Neural progenitor cell (in vitro differentiated cells): ENCODE results near the gene GLCE. TPM values are rescaled to one million over a fixed set of nuclear protein-coding genes. Genes with fewer than 3 reads are reported as not detected.

Source experiments
- DNase-seq: peaks from one replicate; pipeline ENCODE4 v3.0.0-alpha.2; 2016; ENCODE audit warnings: low spot score
- H2AFZ ChIP-seq: fragments of 200-600 bp; sonication (generic); replicated peaks from 2 replicates; pipeline ENCODE4 v1.6.1; 2016; ENCODE audit warnings: antibody characterized with exemption
- H3F3A ChIP-seq: fragments of 200-600 bp; sonication (generic); 2 replicates; pipeline ENCODE4 v1.6.1; 2016; ENCODE audit warnings: antibody characterized with exemption, low read depth
- H3K27ac ChIP-seq: fragments of 200-600 bp; sonication (generic); 2 replicates; pipeline ENCODE4 v1.5.1; 2016; ENCODE audit warnings: mild to moderate bottlenecking
- H3K27me3 ChIP-seq: fragments of 200-600 bp; sonication (generic); 2 replicates; pipeline ENCODE4 v1.6.1; 2016; ENCODE audit warnings: mild to moderate bottlenecking, moderate library complexity
- H3K36me3 ChIP-seq: fragments of 200-600 bp; sonication (generic); 2 replicates; pipeline ENCODE4 v1.5.1; 2016
- H3K4me1 ChIP-seq: fragments of 200-600 bp; sonication (generic); 2 replicates; pipeline ENCODE4 v1.6.1; 2016; ENCODE audit warnings: mixed run types
- H3K4me2 ChIP-seq: fragments of 200-600 bp; sonication (generic); 2 replicates; pipeline ENCODE4 v1.6.1; 2016
- H3K4me3 ChIP-seq: fragments of 200-600 bp; sonication (generic); 2 replicates; pipeline ENCODE4 v1.5.1; 2016
- H3K79me2 ChIP-seq: fragments of 200-600 bp; sonication (generic); 2 replicates; pipeline ENCODE4 v1.6.1; 2016; ENCODE audit warnings: low read depth
- H3K9ac ChIP-seq: fragments of 200-600 bp; sonication (generic); 2 replicates; pipeline ENCODE4 v1.6.1; 2016
- H3K9me3 ChIP-seq: fragments of 200-600 bp; sonication (generic); 2 replicates; pipeline ENCODE4 v1.5.1; 2016; ENCODE audit warnings: low read depth
- H4K20me1 ChIP-seq: fragments of 200-600 bp; sonication (generic); 2 replicates; pipeline ENCODE4 v1.6.1; 2016; ENCODE audit warnings: low read depth
- H3K27ac Mint-ChIP-seq: 3 replicates; pipeline ENCODE4 v1.8.0; 2021; ENCODE audit warnings: mixed read lengths
- H3K27me3 Mint-ChIP-seq: 2 replicates; pipeline ENCODE4 v1.8.0; 2022; ENCODE audit warnings: low read depth, mild to moderate bottlenecking, inconsistent platforms, moderate library complexity, mixed read lengths; ENCODE audit not compliant: insufficient read depth
- H3K36me3 Mint-ChIP-seq: 3 replicates; pipeline ENCODE4 v1.8.0; 2021; ENCODE audit warnings: mixed read lengths
- H3K4me1 Mint-ChIP-seq: 3 replicates; pipeline ENCODE4 v1.8.0; 2021; ENCODE audit warnings: mixed read lengths
- H3K4me3 Mint-ChIP-seq: 3 replicates; pipeline ENCODE4 v1.8.0; 2021; ENCODE audit warnings: mild to moderate bottlenecking, moderate library complexity, mixed read lengths
- H3K9me3 Mint-ChIP-seq: 3 replicates; pipeline ENCODE4 v1.8.0; 2020; ENCODE audit warnings: mixed read lengths
- CTCF ChIP-seq: fragments of 200-600 bp; sonication (generic); IDR thresholded peaks from 2 replicates; pipeline ENCODE4 v1.5.1; 2017; ENCODE audit warnings: antibody characterized with exemption, mild to moderate bottlenecking
- EZH2 ChIP-seq: fragments of 200-600 bp; sonication (generic); IDR thresholded peaks from 2 replicates; pipeline ENCODE4 v1.6.1; 2017; ENCODE audit warnings: antibody characterized with exemption, mild to moderate bottlenecking, moderate library complexity
- EZH2phosphoT487 ChIP-seq: fragments of 200-600 bp; sonication (generic); IDR thresholded peaks from 2 replicates; pipeline ENCODE4 v1.6.1; 2017; ENCODE audit warnings: antibody characterized with exemption
- total RNA-seq: library from RNA; depleted of rRNA; stranded (reverse); fragments of >200 nt; gene quantifications from 2 replicates; pipeline ENCODE4 v1.2.3, GENCODE V29; 2015; ENCODE audit warnings: low replicate concordance

Gene GLCE
- total RNA-seq, 1 donor from 2014 or later: 22.7 TPM

GRCh38 chr15:69145694-69146492, 14.5 kb upstream of the GLCE start:
- no peaks in the 10 kb centered on the region for H3K9me3 Mint-ChIP-seq
- Histone ChIP-seq H3K79me2 (no peaks in the 10 kb centered on the region), H3K27me3 (peaks cover 9% of the 10 kb centered on the region), H3K4me2 (no peak overlapping the region), H3K4me3 (no peak overlapping the region), H2AFZ (no peak overlapping the region), H3K4me1 (no peaks in the 10 kb centered on the region), H3K27ac (no peak overlapping the region), H4K20me1 (no peaks in the 10 kb centered on the region), H3K9ac (no peak overlapping the region), H3K9me3 (no peaks in the 10 kb centered on the region), H3K36me3 (no peaks in the 10 kb centered on the region), H3F3A (no peaks in the 10 kb centered on the region)
- H3K4me1 Mint-ChIP-seq: peaks cover 14% of the 10 kb centered on the region
- H3K27me3 Mint-ChIP-seq: peaks cover 8% of the 10 kb centered on the region
- TF ChIP-seq EZH2phosphoT487: no peak
- no peak for TF ChIP-seq EZH2
- TF ChIP-seq CTCF: no peak
- no peak overlapping the region for H3K4me3 Mint-ChIP-seq
- no peaks in the 10 kb centered on the region for H3K36me3 Mint-ChIP-seq
- no peak for DNase-seq
- peak overlapping the region; percentile 12 for H3K27ac Mint-ChIP-seq

GRCh38 chr15:69146724-69147435, 13.6 kb upstream of the GLCE start:
- no peak for DNase-seq
- no peak overlapping the region for H3K27ac Mint-ChIP-seq
- TF ChIP-seq CTCF: no peak
- Histone ChIP-seq H3K4me3 (no peak overlapping the region), H3K79me2 (no peaks in the 10 kb centered on the region), H3K9me3 (no peaks in the 10 kb centered on the region), H4K20me1 (no peaks in the 10 kb centered on the region), H3K27ac (no peak overlapping the region), H3F3A (no peaks in the 10 kb centered on the region), H3K27me3 (peaks cover 9% of the 10 kb centered on the region), H3K4me1 (no peaks in the 10 kb centered on the region), H3K9ac (no peak overlapping the region), H2AFZ (no peak overlapping the region), H3K36me3 (no peaks in the 10 kb centered on the region), H3K4me2 (no peak overlapping the region)
- H3K4me3 Mint-ChIP-seq: no peak overlapping the region
- no peaks in the 10 kb centered on the region for H3K36me3 Mint-ChIP-seq
- H3K27me3 Mint-ChIP-seq: peaks cover 11% of the 10 kb centered on the region
- no peaks in the 10 kb centered on the region for H3K9me3 Mint-ChIP-seq
- peaks cover 11% of the 10 kb centered on the region for H3K4me1 Mint-ChIP-seq

- peaks cover 11% of the 10 kb centered on the region for H3K4me1 Mint-ChIP-seq
- H3K27ac ChIP-seq: no peak overlapping the region
These were observed 12.0 kb upstream of the GLCE start for GRCh38 chr15:69148465-69148864.

More at GRCh38 chr15:69148465-69148864, 12.0 kb upstream of the GLCE start:
- no peak overlapping the region for H3K4me3 Mint-ChIP-seq
- TF ChIP-seq CTCF: no peak
- no peak for TF ChIP-seq EZH2
- no peak for TF ChIP-seq EZH2phosphoT487
- Histone ChIP-seq H3K9ac (no peak overlapping the region), H3K27me3 (peaks cover 9% of the 10 kb centered on the region), H3K9me3 (no peaks in the 10 kb centered on the region), H2AFZ (no peak overlapping the region), H4K20me1 (no peaks in the 10 kb centered on the region), H3K36me3 (no peaks in the 10 kb centered on the region), H3F3A (no peaks in the 10 kb centered on the region), H3K79me2 (no peaks in the 10 kb centered on the region), H3K4me1 (no peaks in the 10 kb centered on the region), H3K4me3 (no peak overlapping the region), H3K4me2 (no peak overlapping the region)
- DNase-seq: no peak
- no peak overlapping the region for H3K27ac Mint-ChIP-seq
- H3K9me3 Mint-ChIP-seq: no peaks in the 10 kb centered on the region
- no peaks in the 10 kb centered on the region for H3K36me3 Mint-ChIP-seq
- H3K27me3 Mint-ChIP-seq: peaks cover 12% of the 10 kb centered on the region
